ENCODE data around the gene ARMC6. TPM values are rescaled to one million over a fixed set of nuclear protein-coding genes. Genes with fewer than 3 reads are reported as not detected.

Gene ARMC6
- total RNA-seq, 4 donors from 2014 or later = 15.9 to 24.0 (median 19.2) TPM

DNA sequence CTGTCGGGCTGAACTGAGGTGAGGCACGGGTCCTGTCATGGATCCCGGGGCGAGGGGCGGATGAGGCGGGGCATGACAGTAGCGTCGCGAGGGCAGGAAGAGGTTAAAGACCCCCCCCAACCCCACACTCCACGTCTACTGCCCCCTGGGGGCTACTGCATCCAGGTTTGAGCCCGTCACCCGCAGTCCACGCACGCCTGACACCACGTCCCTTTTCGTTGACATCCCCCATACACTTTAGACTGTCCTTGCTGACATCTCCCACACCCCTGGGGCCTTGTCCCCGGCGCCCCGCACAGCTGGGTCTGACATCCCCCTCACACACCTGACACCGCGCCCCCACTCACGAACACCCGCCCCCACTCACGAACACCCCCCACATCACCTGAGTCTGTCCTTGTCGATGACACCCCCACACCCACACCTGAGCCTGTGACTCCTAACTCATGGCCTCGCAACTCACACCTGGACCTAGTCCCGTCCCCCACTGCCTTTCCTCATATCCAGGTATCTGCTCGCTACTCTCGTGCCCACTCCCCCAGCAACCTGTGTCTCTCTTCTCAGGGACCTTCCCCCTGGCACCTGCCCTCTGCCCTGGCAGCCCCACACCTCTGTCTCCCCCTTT lies 30.8 kb downstream of the ARMC6 start:
- peak overlapping the region; percentile 32 to 92 (median 87) for H3K27ac ChIP-seq
- H3K4me3 ChIP-seq = peak overlapping the region; percentile 56 to 94
- peaks cover 0 to 57% (median 15%) of the 10 kb centered on the region in 3 donors for H3K4me1 ChIP-seq
- H3K9me3 ChIP-seq = no peaks in the 10 kb centered on the region
- H3K36me3 ChIP-seq = peaks cover 0 to 6% of the 10 kb centered on the region in 2 donors
- no peaks in the 10 kb centered on the region for H3K27me3 ChIP-seq
- WGBS, 2 donors (ENCODE audit: low coverage in 1 of 2) = 2 to 4% methylated on average over 15 to 17 of the region's 29 CpGs
- TF ChIP-seq EP300 (IDR thresholded peaks at IDR 0.05) = no peak
- TF ChIP-seq, protein P1, sequence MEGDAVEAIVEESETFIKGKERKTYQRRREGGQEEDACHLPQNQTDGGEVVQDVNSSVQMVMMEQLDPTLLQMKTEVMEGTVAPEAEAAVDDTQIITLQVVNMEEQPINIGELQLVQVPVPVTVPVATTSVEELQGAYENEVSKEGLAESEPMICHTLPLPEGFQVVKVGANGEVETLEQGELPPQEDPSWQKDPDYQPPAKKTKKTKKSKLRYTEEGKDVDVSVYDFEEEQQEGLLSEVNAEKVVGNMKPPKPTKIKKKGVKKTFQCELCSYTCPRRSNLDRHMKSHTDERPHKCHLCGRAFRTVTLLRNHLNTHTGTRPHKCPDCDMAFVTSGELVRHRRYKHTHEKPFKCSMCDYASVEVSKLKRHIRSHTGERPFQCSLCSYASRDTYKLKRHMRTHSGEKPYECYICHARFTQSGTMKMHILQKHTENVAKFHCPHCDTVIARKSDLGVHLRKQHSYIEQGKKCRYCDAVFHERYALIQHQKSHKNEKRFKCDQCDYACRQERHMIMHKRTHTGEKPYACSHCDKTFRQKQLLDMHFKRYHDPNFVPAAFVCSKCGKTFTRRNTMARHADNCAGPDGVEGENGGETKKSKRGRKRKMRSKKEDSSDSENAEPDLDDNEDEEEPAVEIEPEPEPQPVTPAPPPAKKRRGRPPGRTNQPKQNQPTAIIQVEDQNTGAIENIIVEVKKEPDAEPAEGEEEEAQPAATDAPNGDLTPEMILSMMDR (IDR thresholded peaks at IDR 0.05) = peak in 1 of 4 experiments; percentile 20
- TF ChIP-seq POLR2A (IDR thresholded peaks at IDR 0.05) = peak in 1 of 2 donors; percentile 2
- ATAC-seq = no peak

DNA sequence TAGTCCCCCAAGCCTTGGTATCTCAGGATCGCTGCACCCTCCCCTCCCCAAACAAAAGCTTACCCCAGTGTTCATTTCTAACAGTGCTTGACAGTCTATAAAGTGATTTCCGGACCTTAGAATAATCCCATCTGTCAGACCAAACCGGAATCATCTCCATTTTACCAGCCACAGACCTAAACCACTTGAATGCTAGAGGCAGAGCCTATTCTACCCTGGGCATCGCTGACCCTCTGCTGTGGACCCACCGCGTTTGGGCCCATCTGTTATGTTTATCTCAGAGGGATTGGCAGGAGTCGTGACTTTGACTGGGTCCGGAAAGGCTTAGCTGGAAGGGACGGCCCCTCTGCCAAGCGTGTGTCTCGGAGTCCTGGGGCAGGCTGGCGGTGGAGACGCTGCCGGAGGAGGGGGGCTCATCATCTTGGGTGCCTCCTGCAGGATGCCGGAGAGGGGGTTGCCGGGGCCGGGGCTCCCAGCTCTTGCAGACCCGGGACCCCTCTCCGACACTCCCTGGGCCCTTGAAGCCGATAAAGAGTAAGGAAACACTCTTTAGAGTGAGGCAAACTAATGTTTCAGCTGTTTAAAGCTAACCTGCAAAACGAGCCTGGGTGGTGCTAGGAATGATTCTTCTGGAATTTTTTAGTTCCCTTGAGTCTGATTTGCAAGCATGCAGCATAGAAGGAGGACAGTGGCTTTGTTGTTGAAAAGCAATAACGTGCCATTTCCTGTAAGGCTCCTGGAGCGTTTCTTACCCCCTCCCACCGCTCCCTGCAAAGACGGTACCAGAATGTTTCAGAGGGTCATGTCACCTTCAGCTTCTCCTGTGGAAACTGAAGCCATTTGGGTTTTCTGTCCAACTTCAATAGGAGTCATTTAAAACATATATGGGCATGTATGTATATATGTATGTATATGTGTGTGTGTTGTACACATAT lies 31.7 kb downstream of the ARMC6 start:
- H3K27ac ChIP-seq = peak overlapping the region in 3 of 4 donors; percentile 51 to 92 (median 84)
- 4 to 8% methylated on average over 8 to 23 of the region's 25 CpGs for WGBS, 2 donors (ENCODE audit: low coverage in 1 of 2)
- TF ChIP-seq POLR2A (IDR thresholded peaks at IDR 0.05) (no peak), POLR2AphosphoS5 (IDR thresholded peaks at IDR 0.05) (no peak), EP300 (IDR thresholded peaks at IDR 0.05) (no peak)
- TF ChIP-seq, protein P1 (IDR thresholded peaks at IDR 0.05) = no peak
- H3K27me3 ChIP-seq = no peaks in the 10 kb centered on the region
- peak overlapping the region; percentile 56 to 94 for H3K4me3 ChIP-seq
- no peak for ATAC-seq
- H3K9me3 ChIP-seq = no peaks in the 10 kb centered on the region
- peaks cover 0 to 63% (median 18%) of the 10 kb centered on the region in 3 donors for H3K4me1 ChIP-seq
- no peaks in the 10 kb centered on the region for H3K36me3 ChIP-seq

DNA sequence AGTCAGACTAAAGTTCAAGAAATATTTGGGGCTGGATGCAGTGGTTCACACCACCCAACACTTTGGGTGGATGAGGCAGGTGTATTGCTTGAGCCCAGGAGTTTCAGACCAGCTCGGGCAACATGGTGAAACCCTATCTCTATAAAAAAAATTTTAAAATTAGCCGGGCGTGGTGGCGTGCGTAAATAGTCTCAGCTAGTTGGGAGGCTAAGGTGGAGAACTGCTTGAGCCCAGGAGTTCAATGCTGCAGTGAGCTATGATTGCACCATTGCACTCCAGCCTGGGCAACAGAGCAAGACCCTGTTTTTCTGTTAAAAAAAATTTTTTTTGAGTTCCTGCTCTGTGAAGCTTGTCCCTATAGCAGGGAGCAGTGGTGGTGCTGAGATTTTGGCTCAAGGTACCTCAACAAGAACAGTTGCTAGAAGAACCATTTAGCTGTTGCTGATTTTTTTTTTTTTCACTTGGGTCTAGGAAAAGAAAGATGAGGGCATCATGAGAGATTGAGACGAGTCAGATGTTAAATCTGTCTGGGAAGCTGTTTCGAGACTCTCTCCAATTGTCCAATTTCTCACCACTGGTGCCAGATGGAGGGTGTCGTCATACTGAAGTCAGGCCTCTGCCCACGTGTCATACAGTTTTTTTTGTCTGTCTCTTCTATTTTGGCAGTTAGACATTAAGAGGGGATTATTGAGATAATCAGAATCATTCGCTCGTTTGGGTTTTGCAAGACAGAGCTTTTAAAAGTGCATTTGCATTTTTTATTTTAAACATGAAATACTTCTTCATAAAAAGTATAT lies 34.1 kb downstream of the ARMC6 start:
- ATAC-seq = no peak
- no peaks in the 10 kb centered on the region for H3K9me3 ChIP-seq
- peaks cover 0 to 63% (median 18%) of the 10 kb centered on the region in 3 donors for H3K4me1 ChIP-seq
- H3K27ac ChIP-seq = no peak overlapping the region
- no peaks in the 10 kb centered on the region for H3K27me3 ChIP-seq
- no peak overlapping the region for H3K4me3 ChIP-seq
- WGBS, 2 donors (ENCODE audit: low coverage in 1 of 2) = 76 to 85% methylated on average over 11 of the region's 11 CpGs
- TF ChIP-seq POLR2A (IDR thresholded peaks at IDR 0.05) = no peak
- no peak for TF ChIP-seq POLR2AphosphoS5 (IDR thresholded peaks at IDR 0.05)
- TF ChIP-seq, protein P1 (IDR thresholded peaks at IDR 0.05) = no peak
- no peak for TF ChIP-seq EP300 (IDR thresholded peaks at IDR 0.05)
- peaks cover 0 to 13% of the 10 kb centered on the region in 2 donors for H3K36me3 ChIP-seq

DNA sequence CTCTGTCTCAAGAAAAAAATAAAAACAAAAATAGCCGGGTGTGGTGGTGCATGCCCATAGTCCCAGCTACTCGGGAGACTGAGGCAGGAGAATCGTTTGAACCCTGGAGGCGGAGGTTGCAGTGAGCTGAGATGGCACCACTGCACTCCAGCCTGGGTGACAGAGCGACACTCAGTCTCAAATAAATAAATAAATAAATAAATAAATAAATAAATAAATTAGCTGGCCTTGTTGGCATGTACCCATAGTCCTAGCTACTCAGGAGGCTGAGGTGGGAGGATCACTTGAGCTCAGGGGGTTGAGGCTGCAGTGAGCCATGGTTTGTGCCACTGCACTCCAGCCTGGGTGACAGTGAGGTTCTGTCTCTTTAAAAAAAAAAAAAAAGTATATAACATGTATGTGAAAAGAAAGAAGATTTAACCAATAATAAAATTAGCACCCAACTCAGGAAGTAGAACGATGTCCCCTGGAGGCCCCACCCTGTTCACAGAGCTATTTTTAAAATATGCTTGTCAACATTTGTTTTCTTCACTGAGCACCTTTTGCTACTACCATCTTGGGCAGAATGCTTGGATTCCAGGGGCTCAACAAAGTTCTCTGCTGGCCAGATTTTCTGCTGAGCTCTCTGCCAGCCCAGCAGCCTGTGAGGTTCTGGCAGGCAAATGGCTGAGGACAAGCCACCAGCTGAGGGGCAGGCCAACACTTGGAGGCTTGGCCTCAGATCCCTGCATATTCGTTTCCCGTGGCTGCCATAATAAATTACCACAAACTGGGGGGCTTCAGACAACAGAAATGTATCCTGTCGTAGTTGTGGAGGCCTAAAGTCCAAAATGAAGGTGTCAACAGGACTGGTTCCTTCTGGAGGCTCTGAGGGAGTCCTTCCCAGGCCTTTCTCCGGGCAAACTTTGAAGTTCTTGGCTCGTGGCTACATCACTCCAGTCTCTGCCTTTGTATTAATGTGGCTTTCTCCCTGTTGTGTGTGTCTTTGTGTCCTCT lies 35.6 kb downstream of the ARMC6 start:
- WGBS, 2 donors (ENCODE audit: low coverage in 1 of 2) = 42 to 69% methylated on average over 6 to 7 of the region's 11 CpGs
- Histone ChIP-seq H3K4me3 (no peak overlapping the region), H3K9me3 (no peaks in the 10 kb centered on the region), H3K36me3 (peaks cover 0 to 18% of the 10 kb centered on the region in 2 donors), H3K27ac (peak overlapping the region in 3 of 4 donors; percentile 45 to 55 (median 48)), H3K4me1 (peaks cover 0 to 56% (median 18%) of the 10 kb centered on the region in 3 donors), H3K27me3 (no peaks in the 10 kb centered on the region)
- TF ChIP-seq POLR2AphosphoS5 (IDR thresholded peaks at IDR 0.05) = no peak
- no peak for TF ChIP-seq EP300 (IDR thresholded peaks at IDR 0.05)
- TF ChIP-seq POLR2A (IDR thresholded peaks at IDR 0.05) = no peak
- TF ChIP-seq, protein P1 (IDR thresholded peaks at IDR 0.05) = no peak
- no peak for ATAC-seq

All from gastroesophageal sphincter (tissue), 4 donors.